Activated T-cell treated with anti-CD3 and anti-CD28 coated beads, Interleukin-2, amount 50 U/mL, for 1 hour (primary cell): ENCODE results near the gene CAB39L.
A peak's percentile ranks its signal among the peaks of the same experiment; 100 is the strongest.

Experiments used
- DNase-seq: peaks from one replicate; pipeline ENCODE4 v3.0.0-alpha.2; 2020

CAB39L gene

GRCh38 chr13:49441312-49441711 lies 2.6 kb downstream of the CAB39L start:
- DNase-seq = no peak

DNA sequence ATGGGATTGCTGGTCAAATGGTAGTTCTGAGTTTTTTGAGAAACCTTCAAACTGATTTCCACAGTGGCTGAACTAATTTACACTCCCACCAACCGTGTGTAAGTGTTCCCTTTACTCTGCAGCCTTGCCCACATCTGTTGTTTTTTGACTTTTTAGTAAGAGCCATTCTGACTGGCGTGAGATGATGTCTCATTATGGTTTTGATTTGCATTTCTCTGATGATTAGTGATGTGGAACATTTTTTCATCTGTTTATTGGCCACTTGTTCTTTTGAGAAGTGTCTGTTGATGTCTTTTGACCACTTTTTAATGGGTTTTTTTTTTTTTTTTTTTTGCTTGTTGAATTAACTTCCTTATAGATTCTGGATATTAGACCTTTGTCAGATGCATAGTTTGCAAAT lies 4.3 kb downstream of the CAB39L start:
- DNase-seq = no peak

DNA sequence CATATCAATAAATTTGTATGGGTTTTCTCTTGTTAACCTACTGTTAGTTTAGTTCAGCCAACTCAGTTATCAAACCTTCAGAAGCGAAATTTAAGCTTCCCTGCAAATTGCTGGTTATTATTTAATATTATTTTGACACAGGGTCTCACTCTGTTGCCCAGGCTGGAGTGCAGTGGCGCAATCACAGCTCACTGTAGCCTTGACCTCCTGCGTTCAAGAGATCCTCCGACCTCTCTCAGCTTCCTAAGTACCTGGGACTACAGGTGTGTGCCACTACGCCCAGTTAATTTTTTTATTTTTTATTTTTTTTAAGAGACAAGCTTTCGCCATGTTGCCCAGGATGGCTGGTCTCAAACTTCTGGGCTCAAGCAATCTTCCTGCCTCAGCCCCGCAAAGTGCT lies 6.2 kb downstream of the CAB39L start:
- DNase-seq = no peak

- no peak for DNase-seq
These were observed 7.0 kb downstream of the CAB39L start for GRCh38 chr13:49436890-49437289.

DNA sequence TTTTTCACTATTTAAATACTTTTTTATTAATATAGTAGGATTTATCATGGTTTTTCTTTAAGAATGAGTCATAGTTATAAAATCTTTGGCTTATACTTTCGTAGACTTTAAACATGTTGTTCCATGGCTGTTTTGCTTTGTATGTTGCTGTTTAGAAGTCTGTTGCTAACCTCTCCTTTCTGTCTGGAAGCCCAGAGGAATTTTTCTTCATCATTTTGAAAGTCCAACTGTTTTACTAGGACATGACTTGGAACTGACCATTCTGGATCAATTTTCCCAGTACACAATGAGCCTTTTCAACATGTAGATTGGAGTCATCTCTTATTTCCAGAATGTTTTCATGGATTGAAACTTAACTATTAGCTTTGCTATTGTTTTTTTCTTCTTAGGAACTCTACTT lies 7.9 kb downstream of the CAB39L start:
- DNase-seq = no peak

- DNase-seq = no peak
These were observed 14.7 kb downstream of the CAB39L start for GRCh38 chr13:49429121-49429520.

DNA sequence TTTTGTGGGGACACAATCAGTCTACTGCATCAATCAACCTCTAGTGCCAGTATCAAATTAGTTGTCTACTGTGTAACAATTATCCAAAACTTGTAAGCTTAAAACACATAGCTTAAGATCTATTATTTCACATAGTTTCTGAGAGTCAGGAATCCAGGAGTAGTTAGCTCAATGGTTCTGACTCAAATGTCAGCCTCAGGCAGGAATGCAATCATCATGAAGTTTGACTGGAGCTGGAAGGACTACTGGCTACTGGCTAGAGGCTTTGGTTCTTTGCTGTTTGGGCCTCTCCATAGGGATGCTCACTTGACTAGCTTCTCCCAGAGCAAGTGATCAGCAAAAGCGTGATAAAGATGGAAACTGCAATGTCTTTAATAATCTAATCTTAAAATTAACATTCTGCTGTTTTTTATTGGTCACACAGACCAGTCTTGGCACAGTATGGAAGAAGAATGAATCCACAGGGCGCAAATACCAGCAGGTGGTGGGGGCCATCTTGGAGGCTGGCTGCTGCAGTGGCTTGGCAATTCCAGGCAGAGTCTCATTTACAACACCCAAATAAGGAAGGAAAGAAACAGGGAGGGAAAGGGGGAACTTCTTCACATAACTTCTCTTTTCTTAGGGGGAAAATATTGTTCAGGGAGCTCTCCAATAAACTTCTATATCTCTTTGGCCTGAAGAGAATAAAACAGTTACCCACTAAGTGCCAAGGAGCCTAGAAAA lies 15.7 kb downstream of the CAB39L start:
- DNase-seq = no peak

- DNase-seq = no peak
These were observed 19.8 kb downstream of the CAB39L start for GRCh38 chr13:49424011-49424560.

GRCh38 chr13:49421391-49421790 lies 22.5 kb downstream of the CAB39L start:
- DNase-seq = peak; percentile 24

- no peak for DNase-seq
These were observed 24.6 kb downstream of the CAB39L start for GRCh38 chr13:49419276-49419675.

GRCh38 chr13:49418206-49418605 lies 25.7 kb downstream of the CAB39L start:
- no peak for DNase-seq

DNA sequence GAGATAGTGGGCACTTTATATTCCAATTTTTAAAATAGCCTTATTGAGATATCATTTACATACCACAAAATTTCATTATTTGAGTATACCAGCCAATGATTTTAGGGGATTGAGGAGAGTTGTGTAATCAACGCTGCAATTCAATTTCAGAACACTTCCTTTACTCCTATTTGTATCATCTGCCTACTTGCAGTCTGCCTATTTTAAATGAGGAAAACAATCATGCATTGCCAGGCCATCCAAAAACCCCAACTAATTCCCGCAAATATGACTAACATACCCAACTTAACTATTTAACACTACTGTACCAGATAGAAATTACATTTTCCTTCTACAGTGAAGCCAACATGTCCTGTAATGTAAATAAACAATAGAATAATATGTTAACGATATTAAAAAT lies 26.7 kb downstream of the CAB39L start:
- DNase-seq = no peak

GRCh38 chr13:49412749-49413148 lies 31.1 kb downstream of the CAB39L start:
- DNase-seq = no peak

GRCh38 chr13:49411353-49411752 lies 32.5 kb downstream of the CAB39L start:
- no peak for DNase-seq

GRCh38 chr13:49410477-49410876 lies 33.4 kb downstream of the CAB39L start:
- no peak for DNase-seq

DNA sequence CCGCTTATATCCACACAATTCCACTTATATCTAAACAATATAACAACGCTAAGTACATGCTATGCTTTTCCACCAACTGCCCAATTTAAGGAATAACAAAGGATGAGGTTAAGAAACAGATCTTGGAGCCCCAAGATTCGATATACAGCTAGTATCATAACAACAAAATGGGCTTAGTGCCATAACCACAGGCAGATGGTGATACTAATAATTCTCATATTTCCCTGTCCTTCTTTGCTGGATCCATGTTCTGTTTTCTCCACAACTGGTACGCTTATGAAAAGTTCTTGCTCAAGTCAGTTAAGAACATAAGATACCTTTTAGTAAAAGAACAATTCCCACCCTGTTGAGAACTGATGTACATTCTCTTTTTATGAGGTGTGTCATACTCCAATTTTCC lies 33.9 kb downstream of the CAB39L start:
- DNase-seq = no peak

- no peak for DNase-seq
These were observed 34.9 kb downstream of the CAB39L start for GRCh38 chr13:49409008-49409407.

GRCh38 chr13:49407936-49408335 lies 35.9 kb downstream of the CAB39L start:
- DNase-seq = no peak

- no peak for DNase-seq
These were observed 36.8 kb downstream of the CAB39L start for GRCh38 chr13:49407068-49407467.

DNA sequence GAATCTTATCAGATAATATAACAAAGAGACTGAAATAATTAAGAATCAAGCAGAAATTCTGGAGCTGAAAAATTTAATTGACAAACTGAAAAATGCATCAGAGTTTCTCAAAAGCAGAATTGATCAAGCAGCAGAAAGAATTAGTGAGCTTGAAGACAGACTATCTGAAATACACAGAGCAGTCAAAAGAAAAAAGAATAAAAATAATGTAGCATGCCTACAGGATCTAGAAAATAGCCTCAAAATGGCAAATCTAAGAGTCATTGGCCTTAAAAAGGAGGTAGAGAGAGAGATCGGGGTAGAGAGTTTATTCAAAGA lies 39.2 kb downstream of the CAB39L start:
- no peak for DNase-seq

DNA sequence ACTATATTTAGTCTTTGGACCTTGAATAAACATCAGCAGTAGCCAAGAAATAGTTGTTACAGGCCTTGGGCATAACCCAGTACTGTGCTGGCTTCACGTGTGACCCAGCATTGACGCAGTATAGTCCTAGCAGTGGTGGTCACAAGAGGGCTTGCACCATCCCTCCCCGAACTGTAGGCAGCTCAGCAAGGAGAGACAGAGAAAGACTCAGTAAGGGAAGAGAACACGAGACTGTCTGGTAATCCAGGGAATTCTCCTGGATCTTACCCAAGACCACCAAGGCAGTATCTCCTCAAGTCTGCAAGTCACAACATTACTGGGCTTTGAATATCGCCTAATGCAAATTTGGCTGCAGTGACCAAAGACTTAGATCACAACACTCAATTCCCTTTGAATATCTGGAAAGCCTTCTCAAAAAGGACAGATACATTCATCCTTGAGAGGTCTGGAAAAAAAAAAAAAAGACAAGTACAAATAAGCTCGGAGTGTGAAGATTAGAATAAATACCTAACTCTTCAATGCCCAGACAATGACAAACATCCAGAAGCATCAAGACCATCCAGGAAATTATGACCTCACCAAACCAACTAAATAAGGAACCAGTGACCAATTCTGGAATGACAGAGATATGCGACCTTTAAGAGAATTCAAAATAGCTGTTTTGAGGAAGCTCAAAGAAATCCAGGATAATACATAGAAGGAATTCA lies 39.7 kb downstream of the CAB39L start:
- no peak for DNase-seq

- DNase-seq = no peak
These were observed 42.9 kb downstream of the CAB39L start for GRCh38 chr13:49400755-49401659.

- DNase-seq = no peak
These were observed 43.9 kb downstream of the CAB39L start for GRCh38 chr13:49399801-49400472.
